Type B pancreatic cell (in vitro differentiated cells): ENCODE data around the gene TPSG1. TPM values are rescaled to one million over a fixed set of nuclear protein-coding genes. Genes with fewer than 3 reads are reported as not detected.
"Not testable (repeated sequence)": the region's sequence is repeated elsewhere in the genome, so short reads cannot be mapped to it uniquely, and the experiment has no call there.

Experiments
- DNase-seq: peaks from one replicate; pipeline ENCODE4 v3.0.0; 2021; ENCODE audit warnings: mixed read lengths; ENCODE audit not compliant: unreplicated experiment; ENCODE audit errors: extremely low spot score
- H3K27ac Mint-ChIP-seq: 2 replicates; pipeline ENCODE4 v1.8.0; 2021; ENCODE audit warnings: mild to moderate bottlenecking, mixed read lengths
- H3K27me3 Mint-ChIP-seq: 2 replicates; pipeline ENCODE4 v1.8.0; 2021; ENCODE audit warnings: mixed read lengths
- H3K36me3 Mint-ChIP-seq: 2 replicates; pipeline ENCODE4 v1.8.0; 2021; ENCODE audit warnings: mixed read lengths
- H3K4me1 Mint-ChIP-seq: one replicate; pipeline ENCODE4 v1.8.0; 2021; ENCODE audit warnings: mixed read lengths; ENCODE audit not compliant: unreplicated experiment
- H3K4me3 Mint-ChIP-seq: 2 replicates; pipeline ENCODE4 v1.8.0; 2021; ENCODE audit warnings: mild to moderate bottlenecking, mixed read lengths
- H3K9me3 Mint-ChIP-seq: 2 replicates; pipeline ENCODE4 v1.8.0; 2021; ENCODE audit warnings: mixed read lengths
- total RNA-seq: library from RNA; stranded (reverse); gene quantifications from 2 replicates; pipeline ENCODE4 v1.2.1, GENCODE V29; 2021; ENCODE audit warnings: low replicate concordance
- TF ChIP-seq, protein P1 (sequence below): fragments of 200-600 bp; sonication (generic); conservative IDR thresholded peaks from 2 replicates; pipeline ENCODE4 v1.5.0; 2021; ENCODE audit warnings: antibody characterized with exemption, mild to moderate bottlenecking

The TPSG1 gene
- total RNA-seq, 1 donor from 2014 or later = not detected

- no peak for DNase-seq
- peaks cover 3% of the 10 kb centered on the region for H3K36me3 Mint-ChIP-seq
- H3K27me3 Mint-ChIP-seq = no peaks in the 10 kb centered on the region
- H3K4me3 Mint-ChIP-seq = no peak overlapping the region
- no peak overlapping the region for H3K27ac Mint-ChIP-seq
- no peaks in the 10 kb centered on the region for H3K4me1 Mint-ChIP-seq
- H3K9me3 Mint-ChIP-seq = no peaks in the 10 kb centered on the region
- TF ChIP-seq, protein P1, sequence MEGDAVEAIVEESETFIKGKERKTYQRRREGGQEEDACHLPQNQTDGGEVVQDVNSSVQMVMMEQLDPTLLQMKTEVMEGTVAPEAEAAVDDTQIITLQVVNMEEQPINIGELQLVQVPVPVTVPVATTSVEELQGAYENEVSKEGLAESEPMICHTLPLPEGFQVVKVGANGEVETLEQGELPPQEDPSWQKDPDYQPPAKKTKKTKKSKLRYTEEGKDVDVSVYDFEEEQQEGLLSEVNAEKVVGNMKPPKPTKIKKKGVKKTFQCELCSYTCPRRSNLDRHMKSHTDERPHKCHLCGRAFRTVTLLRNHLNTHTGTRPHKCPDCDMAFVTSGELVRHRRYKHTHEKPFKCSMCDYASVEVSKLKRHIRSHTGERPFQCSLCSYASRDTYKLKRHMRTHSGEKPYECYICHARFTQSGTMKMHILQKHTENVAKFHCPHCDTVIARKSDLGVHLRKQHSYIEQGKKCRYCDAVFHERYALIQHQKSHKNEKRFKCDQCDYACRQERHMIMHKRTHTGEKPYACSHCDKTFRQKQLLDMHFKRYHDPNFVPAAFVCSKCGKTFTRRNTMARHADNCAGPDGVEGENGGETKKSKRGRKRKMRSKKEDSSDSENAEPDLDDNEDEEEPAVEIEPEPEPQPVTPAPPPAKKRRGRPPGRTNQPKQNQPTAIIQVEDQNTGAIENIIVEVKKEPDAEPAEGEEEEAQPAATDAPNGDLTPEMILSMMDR = no peak
Measured at GRCh38 chr16:1201444-1201843, 23.6 kb downstream of the TPSG1 start.

DNA sequence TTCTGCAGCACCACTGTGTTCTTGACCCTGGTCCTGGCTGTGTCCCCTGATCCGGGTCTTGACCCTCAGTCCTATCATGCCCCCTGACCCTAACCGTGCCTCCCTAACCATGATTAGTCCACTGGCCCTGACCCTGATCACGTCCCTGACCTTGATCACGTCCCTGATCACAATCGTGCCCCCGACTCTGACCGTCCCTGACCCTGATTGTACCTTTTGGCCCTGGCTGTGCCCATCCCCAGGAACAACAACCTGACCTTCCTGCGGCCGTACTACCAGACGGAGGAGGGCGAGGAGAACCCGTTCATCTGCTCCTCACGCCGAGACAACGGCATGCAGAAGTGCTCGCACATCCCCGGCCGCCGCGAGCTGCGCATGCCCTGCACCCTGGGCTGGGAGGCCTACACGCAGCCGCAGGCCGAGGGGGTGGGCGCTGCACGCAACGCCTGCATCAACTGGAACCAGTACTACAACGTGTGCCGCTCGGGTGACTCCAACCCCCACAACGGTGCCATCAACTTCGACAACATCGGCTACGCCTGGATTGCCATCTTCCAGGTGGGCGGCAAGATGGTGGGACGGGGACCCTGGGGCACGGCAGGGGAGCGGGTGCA, 24.9 kb downstream of the TPSG1 start:
- Mint-ChIP-seq H3K9me3 (no peaks in the 10 kb centered on the region), H3K27ac (peak overlapping the region; percentile 56), H3K4me3 (no peak overlapping the region), H3K36me3 (peaks cover 3% of the 10 kb centered on the region), H3K4me1 (no peaks in the 10 kb centered on the region), H3K27me3 (no peaks in the 10 kb centered on the region)
- TF ChIP-seq, protein P1 = no peak
- DNase-seq = no peak

GRCh38 chr16:1199347-1200013, 25.6 kb downstream of the TPSG1 start:
- H3K27me3 Mint-ChIP-seq = no peaks in the 10 kb centered on the region
- no peak for DNase-seq
- no peak overlapping the region for H3K4me3 Mint-ChIP-seq
- H3K9me3 Mint-ChIP-seq = no peaks in the 10 kb centered on the region
- H3K27ac Mint-ChIP-seq = peak overlapping the region; percentile 56
- H3K4me1 Mint-ChIP-seq = no peaks in the 10 kb centered on the region
- H3K36me3 Mint-ChIP-seq = peaks cover 3% of the 10 kb centered on the region
- TF ChIP-seq, protein P1 = no peak

DNA sequence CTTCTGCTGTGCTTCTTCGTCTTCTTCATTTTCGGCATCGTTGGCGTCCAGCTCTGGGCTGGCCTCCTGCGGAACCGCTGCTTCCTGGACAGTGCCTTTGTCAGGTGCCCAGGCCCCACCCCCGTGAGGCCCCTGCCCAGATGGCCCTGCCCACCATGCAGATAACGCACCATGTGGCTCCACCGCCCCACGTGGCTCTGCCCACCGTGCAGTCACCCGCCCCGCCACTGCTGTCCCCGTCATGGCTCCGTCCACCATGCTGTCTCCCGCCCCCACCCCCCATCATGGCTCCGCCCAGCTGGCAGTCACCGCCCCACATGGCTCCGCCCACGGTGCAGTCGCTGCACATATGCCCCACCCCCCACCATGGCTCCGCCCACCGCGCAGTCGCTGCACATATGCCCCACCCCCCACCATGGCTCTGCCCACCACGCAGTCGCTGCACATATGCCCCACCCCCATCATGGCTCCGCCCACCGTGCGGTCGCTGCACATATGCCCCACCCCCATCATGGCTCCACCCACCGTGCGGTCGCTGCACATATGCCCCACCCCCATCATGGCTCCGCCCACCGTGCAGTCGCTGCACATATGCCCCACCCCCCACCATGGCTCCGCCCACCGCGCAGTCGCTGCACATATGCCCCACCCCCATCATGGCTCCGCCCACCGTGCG, 26.3 kb downstream of the TPSG1 start:
- H3K27me3 Mint-ChIP-seq, H3K4me3 Mint-ChIP-seq, H3K9me3 Mint-ChIP-seq, H3K36me3 Mint-ChIP-seq, H3K4me1 Mint-ChIP-seq, DNase-seq, H3K27ac Mint-ChIP-seq: not testable (repeated sequence)

- H3K27me3 Mint-ChIP-seq = no peaks in the 10 kb centered on the region
- DNase-seq = no peak
- H3K4me3 Mint-ChIP-seq = no peak overlapping the region
- peaks cover 3% of the 10 kb centered on the region for H3K36me3 Mint-ChIP-seq
- H3K9me3 Mint-ChIP-seq = no peaks in the 10 kb centered on the region
- H3K27ac Mint-ChIP-seq = no peak overlapping the region
- TF ChIP-seq, protein P1 = no peak
- H3K4me1 Mint-ChIP-seq = no peaks in the 10 kb centered on the region
Measured at GRCh38 chr16:1198194-1198593, 26.9 kb downstream of the TPSG1 start.

DNA sequence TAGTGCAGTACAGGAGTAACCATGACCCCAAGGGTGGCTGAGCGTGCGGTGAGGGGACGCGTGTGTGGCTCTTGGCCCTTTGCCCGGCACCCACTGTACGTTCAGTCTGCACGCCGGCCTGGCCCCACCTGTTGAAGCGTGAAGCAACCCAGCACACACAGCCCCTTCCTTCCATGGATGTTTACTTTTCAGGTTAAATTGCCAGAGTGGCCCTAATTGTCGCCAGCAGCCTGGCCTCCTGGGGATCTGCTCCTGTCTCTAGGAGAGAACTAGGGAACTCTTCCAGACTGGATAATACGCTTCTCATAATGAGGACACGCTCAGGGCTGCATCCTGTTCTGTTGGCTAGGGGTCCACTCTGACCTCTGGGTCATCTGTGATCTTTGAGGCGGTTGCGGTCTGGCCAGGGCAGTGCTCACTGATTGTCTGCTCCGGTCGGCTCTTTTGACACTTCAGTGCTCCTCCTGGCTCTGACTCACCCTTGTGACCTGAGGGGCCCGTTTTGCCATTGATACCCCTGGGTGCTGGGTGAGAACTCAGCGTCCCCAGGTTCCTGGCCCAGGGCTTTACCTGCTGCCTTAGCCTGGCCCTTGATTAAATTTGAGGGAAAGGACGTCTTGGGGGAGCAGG, 27.7 kb downstream of the TPSG1 start:
- Mint-ChIP-seq H3K9me3 (no peaks in the 10 kb centered on the region), H3K27me3 (no peaks in the 10 kb centered on the region), H3K4me3 (peak overlapping the region; percentile 6), H3K4me1 (no peaks in the 10 kb centered on the region), H3K36me3 (peaks cover 3% of the 10 kb centered on the region), H3K27ac (no peak overlapping the region)
- TF ChIP-seq, protein P1 = no peak
- DNase-seq = no peak
